AML-193 (cell line): ENCODE data around the gene ERGIC1.
A peak's percentile ranks its signal among the peaks of the same experiment; 100 is the strongest.
"Not testable (repeated sequence)": the region's sequence is repeated elsewhere in the genome, so short reads cannot be mapped to it uniquely, and the experiment has no call there.

Experiments
- DNase-seq, 2 experiments: peaks; one replicate each; lab custom pipeline; 2025; lab: John Stamatoyannopoulos, UW

The ERGIC1 gene, protein sequence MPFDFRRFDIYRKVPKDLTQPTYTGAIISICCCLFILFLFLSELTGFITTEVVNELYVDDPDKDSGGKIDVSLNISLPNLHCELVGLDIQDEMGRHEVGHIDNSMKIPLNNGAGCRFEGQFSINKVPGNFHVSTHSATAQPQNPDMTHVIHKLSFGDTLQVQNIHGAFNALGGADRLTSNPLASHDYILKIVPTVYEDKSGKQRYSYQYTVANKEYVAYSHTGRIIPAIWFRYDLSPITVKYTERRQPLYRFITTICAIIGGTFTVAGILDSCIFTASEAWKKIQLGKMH

DNA sequence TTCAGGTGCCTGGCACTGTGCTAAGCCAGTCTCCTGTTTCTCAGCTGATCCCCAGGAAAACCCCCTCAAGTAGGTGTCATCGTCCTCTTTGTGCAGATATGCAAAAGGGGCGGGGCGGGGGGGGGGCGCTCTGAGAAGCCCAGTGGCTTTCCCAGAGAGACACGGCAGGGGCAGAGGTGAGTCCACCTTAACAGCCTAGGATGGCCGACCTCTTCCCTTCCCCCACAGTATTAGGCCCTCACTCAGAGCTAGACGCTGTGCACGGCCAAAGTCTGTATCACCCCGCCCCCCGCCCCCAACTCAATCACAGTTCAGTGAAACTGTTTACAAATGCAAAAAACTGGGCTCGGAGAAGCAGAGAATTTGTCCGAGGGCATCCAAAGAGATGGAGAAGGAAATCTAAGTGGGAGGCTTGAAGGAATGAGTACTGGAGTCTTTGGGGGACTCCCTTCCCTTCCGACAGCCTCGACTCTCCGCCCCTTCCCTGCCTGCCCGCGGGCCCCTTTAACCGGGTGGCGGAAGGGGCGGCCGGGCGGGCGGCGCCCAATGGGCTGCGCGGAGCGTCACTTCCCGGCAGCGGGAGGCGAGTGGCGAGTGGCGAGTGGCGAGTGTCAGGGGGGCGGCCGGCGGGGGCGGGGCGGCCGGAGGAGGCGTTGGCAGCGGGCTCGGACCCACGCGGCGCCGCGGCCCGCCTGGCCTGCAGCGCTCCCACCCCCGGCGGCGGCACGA, at the start of gene ERGIC1:
Gene ERGIC1, plus strand, starts transcription at position 566 of the 729 bp plus-strand sequence. Its CDS starts 163 bp downstream, at position 729.
- peak; percentile 57 to 66 for DNase-seq

DNA sequence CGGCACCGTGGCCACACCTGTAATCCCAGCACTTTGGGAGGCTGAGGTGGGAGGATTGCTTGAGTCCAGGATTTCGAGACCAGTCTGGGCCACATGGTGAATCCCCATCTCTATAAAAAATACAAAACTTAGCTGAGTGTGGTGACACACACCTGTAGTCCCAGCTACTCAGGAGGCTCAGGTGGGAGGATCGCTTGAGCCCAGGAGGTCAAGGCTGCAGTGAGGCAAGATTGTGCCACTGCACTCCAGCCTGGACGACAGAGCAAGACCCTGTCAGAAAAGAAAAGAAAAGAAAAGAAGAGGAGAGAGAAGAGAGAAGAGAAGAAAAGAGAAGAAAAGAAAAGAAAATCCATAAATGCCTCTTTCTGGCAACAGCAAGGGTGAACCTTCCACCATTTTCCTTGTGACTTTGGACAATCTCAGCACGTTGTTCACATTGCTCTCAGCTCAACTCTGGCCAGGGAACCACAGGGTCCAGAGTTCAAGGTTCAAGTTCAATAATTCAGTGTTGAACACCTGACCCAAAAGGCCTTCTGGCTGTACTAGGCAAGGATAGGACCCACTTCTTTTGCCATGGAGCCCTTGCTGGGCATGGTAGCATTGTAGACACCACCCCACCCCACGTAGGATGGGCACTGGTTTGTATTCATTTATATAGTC, 48.5 kb upstream of the ERGIC1 start:
- no peak for DNase-seq

DNA sequence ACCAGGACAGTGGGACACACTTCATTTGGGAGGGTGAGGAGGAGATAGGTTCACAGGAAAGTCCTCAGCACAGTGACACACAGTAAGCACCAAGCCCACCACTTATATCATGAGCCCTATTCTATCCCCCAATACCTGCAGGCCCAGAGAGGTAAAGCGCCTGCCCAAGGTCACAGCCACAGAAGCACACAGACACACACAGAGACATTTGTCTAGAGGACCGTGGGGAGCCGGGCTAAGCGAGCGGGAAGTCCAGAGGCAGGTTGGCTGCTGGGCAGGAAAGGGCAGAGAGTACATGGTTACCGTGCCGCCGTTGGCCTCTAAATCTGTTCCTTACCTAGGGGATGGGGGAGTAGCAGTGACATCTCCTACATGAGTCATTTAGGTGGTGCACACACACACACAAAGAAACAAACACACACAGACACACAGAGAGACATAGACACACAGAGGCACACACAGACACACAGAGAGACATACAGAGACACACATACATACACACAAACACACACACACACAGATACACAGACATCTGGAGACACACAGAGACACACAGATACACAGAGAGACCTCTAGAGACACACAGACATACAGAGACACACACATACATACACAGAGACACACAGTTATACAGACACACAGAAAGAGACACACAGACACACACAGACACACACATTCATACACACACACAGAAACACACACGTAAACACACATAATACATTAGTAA, 47.2 kb upstream of the ERGIC1 start:
- DNase-seq = no peak

DNA sequence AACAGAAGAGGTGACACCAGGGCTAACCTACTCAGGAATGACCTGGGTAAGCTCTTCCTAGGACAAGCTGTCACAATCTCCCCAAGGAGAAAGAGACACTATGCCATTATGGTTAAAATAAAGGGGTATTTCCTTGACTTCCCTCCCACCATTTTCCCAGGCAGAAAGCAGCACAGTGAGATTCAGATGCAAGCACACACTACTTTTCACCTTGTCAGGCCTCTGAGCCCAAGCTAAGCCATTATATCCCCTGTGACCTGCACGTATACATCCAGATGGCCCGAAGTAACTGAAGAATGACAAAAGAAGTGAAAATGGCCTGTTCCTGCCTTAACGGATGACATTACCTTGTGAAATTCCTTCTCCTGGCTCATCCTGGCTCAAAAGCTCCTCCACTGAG, 46.5 kb upstream of the ERGIC1 start:
- not testable (repeated sequence) for DNase-seq

DNA sequence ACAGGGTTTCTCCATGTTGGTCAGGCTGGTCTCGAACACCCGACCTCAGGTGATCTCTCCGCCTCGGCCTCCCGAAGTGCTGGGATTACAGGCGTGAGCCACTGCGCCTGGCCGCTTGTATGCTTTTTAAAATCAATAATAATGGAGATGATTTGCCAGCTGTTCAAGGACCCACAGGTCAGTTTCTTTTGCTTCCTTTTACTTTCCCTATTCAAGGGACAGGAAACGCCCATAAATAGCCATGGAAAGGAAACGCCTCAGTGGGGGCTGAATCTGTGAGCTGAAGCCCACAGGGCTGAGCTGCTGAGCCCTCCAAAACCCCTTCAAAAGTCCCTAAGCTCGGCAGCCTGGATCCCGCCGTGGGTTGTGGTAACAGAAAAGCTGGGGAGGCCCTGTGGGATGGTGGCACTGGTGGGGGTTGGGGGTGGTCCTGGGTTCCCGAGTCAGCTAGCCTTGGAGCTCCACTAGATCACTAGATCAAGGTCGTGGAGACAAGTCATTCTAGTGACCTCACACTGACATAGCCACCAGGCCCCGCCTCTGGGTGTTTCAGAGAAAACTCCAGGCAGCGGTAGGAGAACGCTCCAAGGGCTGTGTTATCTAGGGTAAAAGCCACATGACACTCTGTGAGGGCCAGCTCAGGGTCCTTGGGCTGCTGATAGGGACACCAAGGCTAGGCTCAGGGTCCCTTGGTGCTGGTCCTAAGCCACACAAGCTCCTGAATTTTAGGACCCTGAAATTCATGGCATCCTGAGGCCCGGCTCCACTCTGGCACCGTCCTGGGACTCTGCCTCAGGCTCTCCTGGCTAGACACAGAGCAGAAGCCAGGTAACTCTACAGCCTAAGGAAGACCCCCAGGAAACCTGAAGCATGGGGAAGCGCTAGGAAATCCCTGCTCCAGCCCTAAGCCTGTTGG, 45.0 kb upstream of the ERGIC1 start:
- no peak for DNase-seq

DNA sequence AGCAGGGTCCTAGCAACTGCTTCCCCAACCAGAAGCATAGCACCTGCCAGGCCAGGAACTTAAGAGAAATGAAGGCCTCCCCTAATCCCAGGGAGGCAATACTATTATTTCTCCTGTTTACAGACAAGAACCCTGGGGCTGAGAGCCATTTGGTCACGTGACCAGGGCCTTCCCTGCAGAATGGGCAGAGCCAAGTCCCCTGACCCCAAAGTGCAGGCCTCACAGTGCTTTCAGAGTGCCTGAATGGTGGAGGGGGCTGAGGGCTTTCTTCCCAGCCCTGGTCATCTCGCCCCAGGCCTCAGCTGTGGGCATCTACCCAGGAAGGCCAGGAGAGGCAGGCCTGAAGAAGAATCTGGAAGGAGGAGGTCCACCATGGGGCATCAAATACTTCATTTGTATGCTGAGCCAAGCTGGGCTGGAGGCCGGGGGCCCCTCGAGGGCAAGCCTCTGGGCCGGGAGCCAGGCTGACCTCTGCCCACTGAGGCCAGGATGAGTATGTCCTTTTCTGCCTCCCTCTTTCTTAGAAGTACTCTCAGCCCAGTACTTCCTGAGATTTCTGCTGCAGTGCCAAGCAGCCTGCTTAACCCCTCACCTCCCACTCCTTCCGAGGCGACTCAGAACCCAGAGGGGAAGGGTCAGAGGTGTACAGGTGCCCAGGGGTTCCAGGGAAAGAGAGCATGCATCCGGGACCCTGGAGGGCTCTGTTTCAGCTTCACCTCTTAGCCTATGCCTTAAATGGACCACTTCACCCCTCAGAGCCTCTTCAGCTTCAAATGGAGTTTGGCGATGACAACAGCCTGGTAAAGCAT, 44.2 kb upstream of the ERGIC1 start:
- DNase-seq = no peak

DNA sequence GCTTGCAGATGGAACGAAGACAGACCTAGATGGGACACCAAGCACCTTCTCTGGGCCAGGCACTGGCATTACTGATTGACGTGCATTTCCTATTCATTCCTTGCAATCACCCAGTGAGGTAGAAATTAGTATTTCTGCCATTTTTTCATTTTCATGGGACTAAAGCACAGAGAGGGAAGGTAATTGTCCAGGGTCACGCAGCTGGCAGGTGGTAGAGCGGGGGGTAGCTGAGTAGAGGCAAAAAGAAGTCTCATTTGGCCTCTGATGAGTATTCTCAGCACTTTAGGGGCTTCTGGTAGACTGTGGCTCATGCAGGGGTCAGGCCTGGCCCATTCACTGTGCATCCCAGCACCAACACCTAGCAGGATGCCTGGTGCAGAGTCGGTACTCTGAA, 43.6 kb upstream of the ERGIC1 start:
- DNase-seq = no peak

DNA sequence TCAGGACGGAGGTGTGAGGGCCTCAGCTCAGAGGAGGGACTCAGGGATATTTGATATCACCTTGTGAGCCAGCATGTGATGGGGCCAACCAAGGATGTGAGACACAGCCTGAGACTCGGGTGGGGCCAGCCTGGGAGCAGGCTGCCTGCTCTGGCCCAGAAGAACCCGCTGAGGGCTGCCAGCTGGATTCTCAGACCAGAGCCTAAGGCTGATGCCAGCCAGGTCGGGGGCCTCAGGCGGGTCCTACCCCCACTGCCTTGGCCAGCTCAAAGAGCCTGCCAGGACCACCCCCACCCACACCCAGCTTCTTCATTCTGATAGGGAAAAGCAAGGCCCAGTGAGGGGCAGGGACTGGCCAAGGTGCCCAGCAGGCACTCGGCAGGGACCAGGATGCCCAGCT, 42.8 kb upstream of the ERGIC1 start:
- no peak for DNase-seq

DNA sequence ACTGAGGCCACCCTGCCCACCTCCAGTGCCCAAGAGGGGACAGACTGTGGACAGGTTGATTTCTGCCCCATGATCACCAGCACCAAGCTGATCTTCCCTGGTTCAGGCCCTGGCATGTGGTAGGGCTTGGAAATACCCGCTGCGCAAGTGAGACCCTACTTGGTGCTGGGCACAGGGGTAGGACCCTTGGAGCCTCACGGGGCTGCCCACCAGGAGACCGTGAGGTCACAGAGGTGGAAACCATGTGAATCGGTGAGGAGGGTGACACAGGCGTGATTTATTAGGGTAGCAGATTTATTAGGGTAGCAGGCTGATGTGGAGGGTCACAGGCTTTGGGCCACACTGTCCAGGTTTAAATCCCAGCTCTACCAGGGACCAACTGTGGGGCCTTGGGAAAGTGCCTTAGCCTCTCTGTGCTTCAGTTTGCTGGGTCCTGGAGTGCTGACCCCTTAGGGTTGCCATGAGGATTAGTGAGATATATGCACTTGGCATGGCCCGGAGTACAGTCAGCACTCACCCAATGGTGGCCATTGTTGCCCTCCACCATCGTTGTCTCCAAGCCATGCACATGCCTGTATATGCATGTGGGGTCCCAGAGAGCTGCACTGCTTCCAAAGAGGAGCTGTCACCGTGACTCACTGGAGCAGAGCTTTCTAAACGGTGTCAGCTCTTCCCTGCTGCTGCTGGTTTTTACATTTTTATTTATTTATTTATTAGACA, 42.2 kb upstream of the ERGIC1 start:
- DNase-seq = no peak

DNA sequence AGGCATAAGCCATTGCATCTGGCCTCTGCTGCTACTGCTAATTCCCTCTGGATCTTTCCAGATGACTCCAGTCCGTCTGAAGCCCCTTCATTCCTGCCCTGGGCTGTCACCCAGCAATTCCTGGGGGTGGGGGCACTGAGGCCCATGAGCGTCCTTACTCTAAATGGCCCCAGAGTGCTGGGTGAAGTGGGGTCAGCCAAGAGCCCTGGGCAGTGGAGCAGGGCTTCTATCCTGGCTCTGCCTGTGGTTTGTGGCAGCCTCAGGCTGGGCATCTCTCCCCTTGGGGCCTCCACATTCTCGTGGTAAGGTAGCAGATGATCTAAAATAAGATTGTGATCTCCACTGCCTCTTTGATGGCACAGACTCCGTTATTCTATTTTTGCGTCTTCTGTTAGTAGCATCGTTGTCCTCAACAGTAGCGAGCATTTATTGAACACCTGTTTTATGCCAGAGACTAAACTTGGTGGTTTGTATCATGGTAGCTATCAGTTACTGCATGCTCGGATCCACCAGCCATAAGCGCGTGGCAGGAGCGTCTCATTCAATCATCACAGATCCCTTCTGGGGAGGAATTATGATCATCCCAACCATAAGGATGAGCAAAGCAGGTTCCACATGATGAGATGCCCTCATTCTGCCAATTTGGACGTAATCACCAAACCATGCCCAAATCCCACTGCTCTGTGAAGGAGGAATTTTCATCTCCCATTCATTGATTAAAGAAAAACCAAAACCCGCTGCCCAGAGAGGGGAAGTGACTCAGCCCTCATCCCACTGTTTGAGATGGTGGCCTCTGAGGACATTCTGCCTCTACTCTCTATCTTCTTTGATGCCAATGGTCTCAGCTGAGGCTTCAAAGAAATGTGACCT, 41.1 kb upstream of the ERGIC1 start:
- no peak for DNase-seq

DNA sequence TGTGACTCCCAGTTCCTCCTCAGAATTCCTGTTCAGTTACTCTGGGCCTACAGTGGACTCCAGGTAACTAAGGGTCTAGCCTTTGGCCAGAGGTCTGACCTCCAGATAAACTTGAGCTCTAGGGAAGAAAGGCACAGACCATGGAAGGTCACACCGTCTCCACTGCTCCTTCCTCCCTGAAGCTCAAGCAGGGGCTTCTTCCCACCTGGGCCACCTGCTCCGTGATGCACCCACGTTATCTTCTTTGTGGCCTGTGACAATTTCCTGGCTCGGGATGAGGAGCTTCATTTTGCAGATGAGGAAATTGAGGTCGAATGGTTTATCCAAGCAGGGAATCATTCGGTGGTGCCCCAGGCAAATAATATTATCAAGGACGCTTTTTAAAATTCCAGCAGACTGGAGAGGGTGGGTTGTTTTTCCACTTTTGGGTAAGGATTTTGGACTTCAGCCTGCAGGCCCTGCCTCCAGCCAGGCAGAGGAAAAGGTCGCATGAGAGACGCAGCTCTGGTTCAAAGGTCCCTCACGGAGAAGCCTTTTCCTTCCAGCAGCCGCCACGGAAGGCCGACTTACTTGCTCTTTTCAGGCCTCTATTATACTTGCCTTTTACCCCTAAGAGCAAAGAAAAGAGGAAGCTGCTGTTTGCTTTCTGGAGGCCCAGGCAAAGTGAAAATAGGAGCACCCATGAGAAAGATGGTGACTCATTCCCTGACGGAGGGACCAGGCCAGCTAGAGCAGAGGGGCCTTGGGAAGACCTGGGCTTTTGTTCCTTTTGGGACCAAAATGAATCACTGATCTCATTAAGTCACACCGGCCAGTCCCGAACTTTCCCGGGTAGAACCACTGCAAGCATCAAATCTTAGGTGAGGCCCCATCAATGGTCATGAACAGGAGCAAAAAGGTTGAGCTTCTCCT, 40.2 kb upstream of the ERGIC1 start:
- DNase-seq = peak; percentile 10 to 13

DNA sequence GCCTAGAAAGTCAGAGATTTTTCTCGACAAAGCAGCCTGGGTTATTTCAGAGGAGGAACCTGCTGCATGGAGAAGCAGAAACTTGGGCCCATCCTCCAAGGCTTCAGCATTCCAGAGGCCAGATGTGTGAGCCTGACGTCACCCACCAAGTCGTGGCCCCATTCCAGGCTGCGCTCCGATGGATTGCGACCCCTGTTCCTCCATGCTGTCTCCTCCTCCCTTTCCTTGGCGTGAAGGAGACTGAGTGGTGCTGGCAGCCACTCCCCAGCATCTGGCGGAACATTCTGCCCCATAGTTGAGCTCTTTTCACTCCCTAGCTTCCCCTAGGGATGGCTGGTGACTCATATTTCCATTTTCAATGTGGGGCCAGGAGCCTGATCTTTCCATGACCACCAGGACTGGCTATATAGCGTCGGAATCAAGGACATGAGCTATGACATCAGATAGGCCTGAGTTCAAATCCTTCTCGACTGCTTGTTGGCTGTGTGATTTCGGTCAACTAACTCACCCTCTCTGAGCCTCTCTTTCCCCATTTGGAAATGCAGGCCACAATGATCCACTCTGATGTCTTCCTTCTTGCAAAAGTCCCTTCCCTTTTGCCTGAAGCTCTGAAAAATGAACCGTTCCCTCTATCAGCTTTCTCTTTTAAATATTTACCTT, 38.6 kb upstream of the ERGIC1 start:
- DNase-seq = no peak

DNA sequence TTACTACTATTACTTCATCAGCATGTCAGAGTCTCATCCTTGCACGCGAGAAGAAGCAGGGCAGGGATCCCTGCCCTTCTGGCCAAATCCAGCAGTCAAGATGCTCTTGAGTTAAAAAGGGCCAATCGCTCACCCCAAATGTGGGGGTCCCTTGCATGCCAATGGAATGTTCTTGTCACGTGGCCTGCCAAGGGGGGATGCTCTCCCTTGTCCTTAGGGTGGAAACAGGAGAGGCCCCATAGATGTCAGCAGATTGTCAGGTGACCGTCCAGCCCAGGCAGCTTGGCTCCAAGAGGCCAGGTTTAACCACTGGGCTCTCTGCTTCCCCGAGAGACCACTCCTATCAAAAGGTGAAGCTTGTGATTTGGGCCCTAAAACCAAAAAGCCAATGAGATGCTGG, 37.7 kb upstream of the ERGIC1 start:
- DNase-seq = no peak

DNA sequence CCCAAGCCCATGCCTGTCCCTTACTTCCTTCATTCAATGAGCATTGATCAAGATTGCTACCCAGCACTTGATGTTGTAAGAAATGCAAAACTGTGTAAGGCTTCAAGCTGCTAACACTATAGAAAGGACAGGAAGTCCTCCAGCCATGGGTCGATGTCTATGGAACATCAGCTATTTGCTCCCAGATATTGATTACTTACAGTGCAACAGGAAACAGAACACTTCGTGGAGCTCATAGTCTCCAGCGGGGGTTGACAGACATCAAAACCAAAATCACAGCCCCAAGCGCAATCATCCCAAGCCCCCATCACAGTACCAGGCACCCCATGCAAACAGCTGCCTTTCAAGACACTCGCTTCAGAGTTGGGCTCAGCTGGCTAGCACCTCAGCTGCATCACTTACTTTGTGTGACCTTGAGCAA, 36.3 kb upstream of the ERGIC1 start:
- no peak for DNase-seq

DNA sequence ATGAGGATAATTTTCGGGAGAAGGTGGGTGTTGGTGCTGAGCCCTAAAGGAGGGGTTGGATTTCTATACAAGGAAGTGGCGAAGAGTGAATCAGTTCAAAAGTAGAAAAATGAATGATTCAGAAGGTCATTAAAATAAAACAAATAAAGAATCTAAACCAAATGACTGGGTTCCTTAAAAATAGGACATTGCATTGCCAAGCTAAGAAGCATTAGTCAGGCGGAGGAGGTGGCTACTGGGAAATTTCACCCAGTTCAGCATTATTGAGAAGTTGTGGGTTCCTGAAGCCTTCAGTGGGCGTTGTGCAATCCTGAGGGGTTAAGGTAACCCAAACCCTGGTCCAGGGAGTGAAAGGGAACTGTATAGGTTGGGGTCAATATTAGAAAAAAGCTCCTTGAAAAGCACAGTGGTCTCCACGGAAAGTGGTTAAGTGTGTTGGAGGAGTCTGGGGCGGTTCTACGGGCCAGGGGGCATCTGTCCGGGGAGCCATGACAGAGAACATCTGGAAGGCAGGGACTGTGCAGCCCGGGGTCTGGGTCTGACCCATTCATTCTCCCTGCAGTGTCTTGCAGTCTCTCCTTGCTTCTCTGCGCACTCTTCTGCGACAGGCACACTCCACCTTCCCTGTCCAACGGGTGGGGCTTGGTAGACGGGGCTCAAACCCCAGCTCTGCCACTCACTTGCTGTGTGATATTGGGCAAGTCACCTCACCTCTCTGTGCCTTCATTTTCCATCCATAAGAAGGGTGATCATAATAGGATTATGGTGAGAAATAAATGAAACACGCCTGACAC, 35.4 kb upstream of the ERGIC1 start:
- peak; percentile 87 to 94 for DNase-seq

DNA sequence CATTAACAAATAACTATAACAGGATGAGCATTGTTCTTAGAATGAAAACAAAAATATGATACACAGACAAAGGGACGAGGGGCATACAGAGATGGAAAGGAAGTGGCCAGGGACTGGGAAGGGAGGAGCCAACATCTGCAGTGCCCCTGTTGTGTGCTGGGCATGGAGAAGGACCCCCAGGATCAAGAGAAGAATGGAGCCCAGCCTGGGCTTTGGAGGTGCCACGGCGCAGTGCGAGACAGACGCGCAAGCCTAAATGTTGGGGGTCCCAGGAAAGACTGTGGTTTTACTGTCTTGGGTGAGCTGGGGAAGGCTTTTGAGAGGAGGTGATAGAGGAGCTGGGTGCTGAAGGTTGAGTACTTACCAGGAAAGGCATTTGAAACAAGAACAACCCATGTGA, 34.6 kb upstream of the ERGIC1 start:
- no peak for DNase-seq
